HCT116 (cell line): ENCODE results near the gene SPSB4.

Source experiments
- CTCF ChIP-seq, 3 experiments: fragments of 200-600 bp in 1 of 3; sonication (generic) in 1 of 3; IDR thresholded peaks in 2 of 3; conservative IDR thresholded peaks in 1 of 3; 2 replicates each; pipeline ENCODE4 v1.5.1; 2012 to 2017; ENCODE audit warnings: low read depth in 2 of 3, low read length in 2 of 3, antibody characterized with exemption in 1 of 3, borderline replicate concordance in 1 of 3, control low read depth in 1 of 3, mild to moderate bottlenecking in 1 of 3, mixed read lengths in 1 of 3, mixed run types in 1 of 3, moderate library complexity in 1 of 3; ENCODE audit not compliant: insufficient read depth in 1 of 3
- EZH2 ChIP-seq: fragments of 200-600 bp; sonication (generic); IDR thresholded peaks from 2 replicates; pipeline ENCODE4 v1.6.1; 2017; ENCODE audit warnings: antibody characterized with exemption, mixed run types
- EZH2phosphoT487 ChIP-seq: fragments of 200-600 bp; IDR thresholded peaks from 2 replicates; pipeline ENCODE4 v1.6.1; 2018; ENCODE audit warnings: antibody characterized with exemption, borderline replicate concordance
- POLR2A ChIP-seq: IDR thresholded peaks from 2 replicates; pipeline ENCODE4 v1.7.0; 2011; ENCODE audit warnings: borderline replicate concordance; ENCODE audit not compliant: insufficient read depth, insufficient read length; ENCODE audit errors: extremely low read depth
- POLR2AphosphoS5 ChIP-seq: IDR thresholded peaks from 2 replicates; pipeline ENCODE4 v1.6.1; 2011; ENCODE audit warnings: mild to moderate bottlenecking, low read depth, low read length, moderate library complexity
- REST ChIP-seq: IDR thresholded peaks from 2 replicates; pipeline ENCODE4 v1.6.1; 2012; ENCODE audit warnings: low read depth
- SIN3A ChIP-seq: IDR thresholded peaks from 2 replicates; pipeline ENCODE4 v1.6.1; 2012; ENCODE audit warnings: low read depth
- YY1 ChIP-seq: IDR thresholded peaks from 2 replicates; pipeline ENCODE4 v1.6.1; 2011; ENCODE audit warnings: low read length, low read depth, moderate library complexity, mild to moderate bottlenecking; ENCODE audit not compliant: insufficient replicate concordance; ENCODE audit errors: extremely low read depth
- ZFX ChIP-seq: fragments of 450-650 bp; IDR thresholded peaks from 2 replicates; pipeline ENCODE4 v1.6.1; 2017
- TF ChIP-seq, protein P1 (sequence below): IDR thresholded peaks from 2 replicates; pipeline ENCODE4 v1.6.1; 2011; ENCODE audit warnings: mild to moderate bottlenecking, low read length, moderate library complexity; ENCODE audit not compliant: insufficient replicate concordance; ENCODE audit errors: extremely low read depth

DNA sequence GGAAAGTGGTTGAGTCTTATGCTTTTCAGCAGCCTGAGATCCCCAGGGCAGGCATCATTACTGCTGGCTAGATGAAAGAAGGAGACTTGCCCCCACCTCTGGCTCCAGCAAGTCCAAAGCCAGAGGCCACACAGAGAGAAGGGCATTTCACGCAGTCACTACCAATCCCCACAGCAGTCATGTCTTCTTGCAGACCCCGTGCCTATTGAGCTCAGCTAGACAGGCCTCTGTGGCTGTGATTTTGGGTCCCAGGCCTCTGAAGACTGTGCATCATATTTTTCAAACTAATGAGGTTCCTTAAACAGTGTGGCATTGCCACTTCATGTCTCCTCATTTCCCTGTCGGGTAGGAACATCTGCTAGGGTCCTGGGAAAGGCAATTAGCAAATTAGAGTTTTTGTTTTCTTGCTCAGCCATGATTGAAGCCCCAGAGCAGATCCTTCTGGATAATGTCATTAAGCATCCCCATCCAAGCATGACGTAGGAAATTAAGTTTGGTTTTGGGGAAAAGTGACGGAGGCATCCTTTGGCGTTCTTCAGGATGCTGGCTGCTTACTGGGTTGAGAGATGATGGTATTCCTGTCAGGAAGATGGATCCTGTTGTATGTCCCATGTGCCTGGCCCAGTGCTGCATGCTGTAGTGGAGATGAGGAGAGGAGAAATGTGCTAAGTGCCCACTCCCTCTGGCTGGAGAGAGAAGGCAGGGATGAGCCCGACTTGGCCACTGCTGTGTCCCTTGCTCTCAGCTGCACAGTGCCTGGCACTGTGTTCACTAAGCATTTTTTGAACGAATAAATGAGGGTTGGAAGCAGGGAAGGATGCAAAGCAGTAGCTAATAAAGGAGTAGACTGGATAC, 7.0 kb downstream of the SPSB4 start:
- TF ChIP-seq ZFX, result no peak
- no peak for TF ChIP-seq CTCF (IDR thresholded peaks at IDR 0.05 in 2 of 3, conservative IDR thresholded peaks at IDR 0.05 in 1 of 3; ENCODE audit: borderline replicate concordance in 1 of 3, insufficient read depth in 1 of 3, low read depth in 2 of 3, low read length in 2 of 3)
- TF ChIP-seq REST, result no peak
- TF ChIP-seq POLR2AphosphoS5, result no peak
- TF ChIP-seq, protein P1, sequence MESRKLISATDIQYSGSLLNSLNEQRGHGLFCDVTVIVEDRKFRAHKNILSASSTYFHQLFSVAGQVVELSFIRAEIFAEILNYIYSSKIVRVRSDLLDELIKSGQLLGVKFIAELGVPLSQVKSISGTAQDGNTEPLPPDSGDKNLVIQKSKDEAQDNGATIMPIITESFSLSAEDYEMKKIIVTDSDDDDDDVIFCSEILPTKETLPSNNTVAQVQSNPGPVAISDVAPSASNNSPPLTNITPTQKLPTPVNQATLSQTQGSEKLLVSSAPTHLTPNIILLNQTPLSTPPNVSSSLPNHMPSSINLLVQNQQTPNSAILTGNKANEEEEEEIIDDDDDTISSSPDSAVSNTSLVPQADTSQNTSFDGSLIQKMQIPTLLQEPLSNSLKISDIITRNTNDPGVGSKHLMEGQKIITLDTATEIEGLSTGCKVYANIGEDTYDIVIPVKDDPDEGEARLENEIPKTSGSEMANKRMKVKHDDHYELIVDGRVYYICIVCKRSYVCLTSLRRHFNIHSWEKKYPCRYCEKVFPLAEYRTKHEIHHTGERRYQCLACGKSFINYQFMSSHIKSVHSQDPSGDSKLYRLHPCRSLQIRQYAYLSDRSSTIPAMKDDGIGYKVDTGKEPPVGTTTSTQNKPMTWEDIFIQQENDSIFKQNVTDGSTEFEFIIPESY, result no peak
- no peak for TF ChIP-seq EZH2phosphoT487
- TF ChIP-seq YY1, result no peak
- no peak for TF ChIP-seq SIN3A
- no peak for TF ChIP-seq POLR2A
- TF ChIP-seq EZH2, result no peak
